DOHH2 (cell line): ENCODE data around the gene MYO18A.
A peak's percentile ranks its signal among the peaks of the same experiment; 100 is the strongest.

Experiments
- H3F3A ChIP-seq: fragments of 200-600 bp; sonication (generic), shearing (Covaris generic); 2 replicates; pipeline ENCODE4 v1.6.0; 2016; ENCODE audit warnings: antibody characterized with exemption, mild to moderate bottlenecking; ENCODE audit not compliant: control insufficient read depth, insufficient read depth
- H3K27ac ChIP-seq: fragments of 200-600 bp; sonication (generic); 2 replicates; pipeline ENCODE4 v1.5.1; 2014; ENCODE audit warnings: low read depth, mild to moderate bottlenecking, low read length, moderate library complexity
- H3K27me3 ChIP-seq: fragments of 200-600 bp; sonication (generic); 2 replicates; pipeline ENCODE4 v1.6.1; 2014; ENCODE audit warnings: mild to moderate bottlenecking, low read length, mixed read lengths; ENCODE audit not compliant: control insufficient read depth
- H3K36me3 ChIP-seq: fragments of 200-600 bp; sonication (generic); 2 replicates; pipeline ENCODE4 v1.6.1; 2014; ENCODE audit warnings: mild to moderate bottlenecking, low read length, moderate library complexity, mixed read lengths; ENCODE audit not compliant: control insufficient read depth
- H3K4me1 ChIP-seq: fragments of 200-600 bp; sonication (generic); 2 replicates; pipeline ENCODE4 v1.6.1; 2014; ENCODE audit warnings: mild to moderate bottlenecking, low read length, mixed read lengths; ENCODE audit not compliant: control insufficient read depth
- H3K4me2 ChIP-seq: fragments of 200-600 bp; sonication (generic); 2 replicates; pipeline ENCODE4 v1.6.0; 2014; ENCODE audit warnings: mild to moderate bottlenecking, low read length, moderate library complexity
- H3K4me3 ChIP-seq: fragments of 200-600 bp; sonication (generic); 2 replicates; pipeline ENCODE4 v1.5.1; 2014; ENCODE audit warnings: mild to moderate bottlenecking, low read length, mixed read lengths
- H3K79me2 ChIP-seq: fragments of 200-600 bp; sonication (generic); 2 replicates; pipeline ENCODE4 v1.6.1; 2014; ENCODE audit warnings: mild to moderate bottlenecking, low read length, mixed read lengths; ENCODE audit not compliant: control insufficient read depth
- H3K9me2 ChIP-seq: fragments of 200-600 bp; sonication (generic); replicated peaks from 2 replicates; pipeline ENCODE4 v1.6.1; 2014; ENCODE audit warnings: mild to moderate bottlenecking, low read length, mixed read lengths; ENCODE audit not compliant: control insufficient read depth
- H3K9me3 ChIP-seq: fragments of 200-600 bp; sonication (generic); 2 replicates; pipeline ENCODE4 v1.6.1; 2014; ENCODE audit warnings: antibody characterized with exemption, low read length, mixed read lengths; ENCODE audit not compliant: control insufficient read depth, insufficient read depth
- H4K20me1 ChIP-seq: fragments of 200-600 bp; sonication (generic); 2 replicates; pipeline ENCODE4 v1.6.0; 2014; ENCODE audit warnings: low read depth, mild to moderate bottlenecking, antibody characterized with exemption, low read length, moderate library complexity; ENCODE audit not compliant: control insufficient read depth, insufficient read depth
- EZH2phosphoT487 ChIP-seq: fragments of 200-600 bp; sonication (generic); IDR thresholded peaks from 2 replicates; pipeline ENCODE4 v1.6.1; 2017; ENCODE audit warnings: borderline replicate concordance, mild to moderate bottlenecking, antibody characterized with exemption, low read length, moderate library complexity, mixed read lengths
- TF ChIP-seq, protein P1 (sequence below): fragments of 200-600 bp; sonication (generic); IDR thresholded peaks from one replicate; pipeline ENCODE4 v1.5.1; 2014; ENCODE audit warnings: antibody characterized with exemption, mild to moderate bottlenecking, low read depth, low read length; ENCODE audit not compliant: poor library complexity, severe bottlenecking

The MYO18A gene

GRCh38 chr17:29116804-29117753 is 63.1 kb downstream of the MYO18A start:
- Histone ChIP-seq H3K4me2 (no peak overlapping the region), H3F3A (no peaks in the 10 kb centered on the region), H4K20me1 (no peaks in the 10 kb centered on the region), H3K9me3 (no peaks in the 10 kb centered on the region), H3K27ac (no peak overlapping the region), H3K4me3 (no peak overlapping the region), H3K36me3 (peaks cover 37% of the 10 kb centered on the region), H3K79me2 (no peaks in the 10 kb centered on the region), H3K9me2 (no peaks in the 10 kb centered on the region), H3K27me3 (no peaks in the 10 kb centered on the region), H3K4me1 (no peaks in the 10 kb centered on the region)
- TF ChIP-seq EZH2phosphoT487: no peak
- TF ChIP-seq, protein P1, sequence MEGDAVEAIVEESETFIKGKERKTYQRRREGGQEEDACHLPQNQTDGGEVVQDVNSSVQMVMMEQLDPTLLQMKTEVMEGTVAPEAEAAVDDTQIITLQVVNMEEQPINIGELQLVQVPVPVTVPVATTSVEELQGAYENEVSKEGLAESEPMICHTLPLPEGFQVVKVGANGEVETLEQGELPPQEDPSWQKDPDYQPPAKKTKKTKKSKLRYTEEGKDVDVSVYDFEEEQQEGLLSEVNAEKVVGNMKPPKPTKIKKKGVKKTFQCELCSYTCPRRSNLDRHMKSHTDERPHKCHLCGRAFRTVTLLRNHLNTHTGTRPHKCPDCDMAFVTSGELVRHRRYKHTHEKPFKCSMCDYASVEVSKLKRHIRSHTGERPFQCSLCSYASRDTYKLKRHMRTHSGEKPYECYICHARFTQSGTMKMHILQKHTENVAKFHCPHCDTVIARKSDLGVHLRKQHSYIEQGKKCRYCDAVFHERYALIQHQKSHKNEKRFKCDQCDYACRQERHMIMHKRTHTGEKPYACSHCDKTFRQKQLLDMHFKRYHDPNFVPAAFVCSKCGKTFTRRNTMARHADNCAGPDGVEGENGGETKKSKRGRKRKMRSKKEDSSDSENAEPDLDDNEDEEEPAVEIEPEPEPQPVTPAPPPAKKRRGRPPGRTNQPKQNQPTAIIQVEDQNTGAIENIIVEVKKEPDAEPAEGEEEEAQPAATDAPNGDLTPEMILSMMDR: peak; percentile 98

GRCh38 chr17:29115961-29116803 is 64.0 kb downstream of the MYO18A start:
- H3K4me1 ChIP-seq: no peaks in the 10 kb centered on the region

GRCh38 chr17:29115435-29115834 is 64.8 kb downstream of the MYO18A start:
- Histone ChIP-seq H4K20me1 (no peaks in the 10 kb centered on the region), H3K4me1 (no peaks in the 10 kb centered on the region), H3F3A (no peaks in the 10 kb centered on the region)

More at GRCh38 chr17:29115961-29116803, 64.0 kb downstream of the MYO18A start:
- no peaks in the 10 kb centered on the region for H3F3A ChIP-seq
- no peaks in the 10 kb centered on the region for H4K20me1 ChIP-seq
- H3K27ac ChIP-seq: no peak overlapping the region
- no peaks in the 10 kb centered on the region for H3K79me2 ChIP-seq
- no peaks in the 10 kb centered on the region for H3K9me2 ChIP-seq
- H3K4me2 ChIP-seq: no peak overlapping the region
- H3K4me3 ChIP-seq: no peak overlapping the region
- no peaks in the 10 kb centered on the region for H3K9me3 ChIP-seq
- H3K36me3 ChIP-seq: peaks cover 41% of the 10 kb centered on the region
- no peaks in the 10 kb centered on the region for H3K27me3 ChIP-seq
- no peak for TF ChIP-seq EZH2phosphoT487
- TF ChIP-seq, protein P1: peak; percentile 59

More at GRCh38 chr17:29115435-29115834, 64.8 kb downstream of the MYO18A start:
- Histone ChIP-seq H3K4me3 (no peak overlapping the region), H3K9me3 (no peaks in the 10 kb centered on the region), H3K27ac (no peak overlapping the region), H3K27me3 (no peaks in the 10 kb centered on the region), H3K9me2 (no peaks in the 10 kb centered on the region), H3K79me2 (no peaks in the 10 kb centered on the region), H3K36me3 (peaks cover 39% of the 10 kb centered on the region), H3K4me2 (no peak overlapping the region)
- TF ChIP-seq, protein P1: no peak
- TF ChIP-seq EZH2phosphoT487: no peak
